G401 (cell line): ENCODE measurements around the gene ADAMTS5. TPM values are rescaled to one million over a fixed set of nuclear protein-coding genes. Genes with fewer than 3 reads are reported as not detected.

Source experiments
- DNase-seq: peaks from one replicate; pipeline ENCODE4 v3.0.0-alpha.2; 2015; ENCODE audit warnings: low spot score
- in situ Hi-C: cut with HindIII; loops from 2 replicates; pipeline ENCODE4 v1.10.0; 2016; ENCODE audit warnings: low sequenced_read_pairs, mixed read lengths
- total RNA-seq: library from RNA; depleted of rRNA; stranded (reverse); fragments of >200 nt; shearing (Covaris generic); gene quantifications from 2 replicates; pipeline ENCODE4 v1.2.3, GENCODE V29; 2014

ADAMTS5 gene
- total RNA-seq, 1 experiment from 2014 or later, result not detected

DNA sequence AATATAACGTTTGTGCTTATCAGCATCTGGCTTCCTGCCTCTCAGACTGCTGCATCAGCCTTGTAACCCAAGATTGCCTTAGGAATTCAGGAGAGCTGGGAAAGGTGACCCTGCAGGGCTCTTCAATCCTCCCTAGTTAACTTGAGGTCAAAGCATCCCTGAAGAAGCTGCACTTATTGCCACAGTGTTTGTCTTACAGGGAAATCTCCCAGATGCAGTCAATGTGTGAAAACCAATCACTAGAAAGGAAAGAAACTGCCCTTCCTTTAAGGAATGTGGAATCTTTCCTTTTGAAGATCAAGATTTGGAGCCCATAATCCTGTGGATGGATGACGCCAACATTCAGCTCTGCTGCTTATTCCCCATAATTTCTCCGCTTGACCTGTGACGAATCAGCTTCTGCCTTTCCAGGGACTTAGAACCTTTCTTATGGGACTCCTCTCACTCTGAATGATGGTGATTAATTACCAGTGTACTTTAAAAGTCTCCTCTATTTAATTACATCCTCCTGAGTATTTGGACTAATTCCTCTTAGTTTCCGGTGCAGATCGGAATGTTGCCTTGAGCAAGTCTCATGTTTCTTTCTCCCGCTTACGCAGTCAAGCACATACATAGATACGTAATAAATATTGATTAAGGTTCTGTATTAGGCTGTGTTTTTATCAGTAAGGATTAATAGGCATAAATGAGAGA, 14.4 kb downstream of the ADAMTS5 start:
- no peak for DNase-seq
- in situ Hi-C loops, result no loop called here

DNA sequence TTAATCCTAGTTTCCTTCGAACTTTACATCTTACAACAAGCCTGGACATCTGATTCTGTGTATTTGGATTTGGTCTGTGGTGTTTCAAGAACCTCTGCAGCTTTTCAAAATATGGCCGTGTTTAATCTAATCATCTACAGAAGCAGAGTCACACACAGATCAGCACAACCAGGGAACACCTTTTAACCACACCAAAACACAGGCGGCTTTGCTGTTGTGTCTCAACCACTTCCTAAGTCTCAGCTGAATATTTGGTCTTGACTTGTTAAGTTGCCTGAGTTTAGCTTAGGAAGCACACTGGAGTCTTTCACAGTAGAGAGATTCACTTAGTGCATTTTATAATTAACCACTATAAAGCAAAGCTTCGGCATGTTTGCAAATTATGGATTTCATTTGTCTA, 17.1 kb downstream of the ADAMTS5 start:
- in situ Hi-C loops, result no loop called here

DNA sequence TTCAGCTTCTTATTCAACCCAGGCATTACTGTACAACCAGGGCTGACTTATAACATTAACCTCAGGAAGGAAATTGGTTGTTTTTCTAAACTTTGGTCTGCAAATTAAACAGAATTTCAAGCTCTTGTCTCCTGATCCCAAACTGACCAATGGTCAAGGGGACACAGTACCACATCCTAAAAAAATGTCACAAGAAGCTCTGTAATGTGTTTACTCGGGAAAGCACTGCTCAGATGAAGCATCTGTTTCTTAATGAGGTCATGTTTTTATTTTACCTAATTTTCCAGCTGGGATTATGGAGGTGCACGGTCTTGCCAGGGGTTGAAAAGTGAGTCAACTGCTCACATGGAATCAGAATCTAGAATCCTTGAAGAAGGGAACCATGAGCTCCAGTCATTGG, 18.7 kb downstream of the ADAMTS5 start:
- in situ Hi-C loops, result no loop called here
- no peak for DNase-seq

More for the DNA sequence above, 17.1 kb downstream of the ADAMTS5 start:
- DNase-seq, result no peak

DNA sequence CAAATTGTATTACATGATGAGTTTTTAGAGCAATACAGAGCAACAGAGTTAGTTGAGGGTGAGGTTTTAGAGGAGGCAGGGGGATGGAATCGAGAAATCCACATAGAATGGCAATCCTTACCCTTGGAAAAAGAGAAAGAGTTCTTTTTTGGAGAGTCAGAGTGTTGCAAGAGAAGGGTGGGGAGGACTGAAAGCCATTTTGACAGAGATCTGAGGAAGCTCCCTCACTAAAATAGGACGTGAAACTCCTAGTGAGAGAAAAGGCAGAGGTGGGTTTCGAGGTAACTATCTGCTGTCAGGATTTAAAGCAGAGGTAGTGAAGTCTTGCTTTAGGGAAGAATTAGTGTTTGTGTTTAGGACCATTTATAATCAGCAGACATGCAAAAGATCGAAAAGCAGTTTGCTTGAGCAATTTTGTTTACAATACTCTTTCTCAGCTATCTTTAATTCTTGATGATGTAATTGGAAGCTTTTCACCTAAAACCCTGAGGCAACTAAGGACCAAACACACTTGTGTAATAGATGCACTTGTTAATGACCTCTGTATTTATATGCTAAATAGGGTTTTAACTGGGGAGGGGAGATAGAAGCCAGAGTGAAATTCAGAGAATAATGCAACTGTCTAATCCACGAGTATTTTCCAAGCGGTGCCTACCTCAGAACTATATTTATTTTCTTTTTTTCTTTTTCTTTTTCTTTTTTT, 20.0 kb downstream of the ADAMTS5 start:
- in situ Hi-C loops, result no loop called here
- no peak for DNase-seq

DNA sequence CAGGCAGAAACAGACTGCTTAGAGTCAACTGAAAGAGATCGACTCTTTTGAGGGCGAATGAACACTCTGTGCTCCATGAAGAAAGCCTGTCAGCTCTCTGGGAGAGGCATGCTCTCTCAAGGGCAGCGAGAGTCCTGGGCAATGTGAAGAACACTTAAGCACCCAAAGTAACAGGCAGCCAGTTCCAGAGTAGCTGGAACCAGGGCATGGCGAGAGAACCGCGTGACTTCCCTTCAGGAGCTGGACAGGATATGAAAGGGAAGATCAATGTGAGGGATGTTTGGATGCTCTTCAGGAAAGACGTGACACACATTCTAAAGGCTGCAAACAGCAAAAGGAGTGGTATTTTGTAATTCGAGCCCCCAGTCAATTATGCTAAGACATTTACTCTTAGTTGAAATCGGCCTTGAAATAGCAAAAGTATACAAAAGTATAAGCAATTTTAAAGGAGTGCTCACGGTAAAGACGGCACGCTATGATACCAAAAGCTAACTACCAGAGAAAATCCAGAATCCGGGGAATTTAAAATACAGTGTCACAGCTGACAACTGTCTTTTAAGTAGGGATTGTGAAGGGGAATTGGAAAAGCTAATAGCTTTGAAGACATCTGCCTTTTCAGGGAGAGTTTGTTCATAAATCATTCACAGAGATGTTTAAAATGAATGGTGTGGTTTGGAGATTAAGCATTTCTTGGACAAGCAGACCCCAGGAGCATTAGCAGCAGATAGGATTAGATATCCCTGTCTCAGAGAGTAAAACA, 20.8 kb downstream of the ADAMTS5 start:
- DNase-seq, result peak; percentile 74
- in situ Hi-C loops, result no loop called here

DNA sequence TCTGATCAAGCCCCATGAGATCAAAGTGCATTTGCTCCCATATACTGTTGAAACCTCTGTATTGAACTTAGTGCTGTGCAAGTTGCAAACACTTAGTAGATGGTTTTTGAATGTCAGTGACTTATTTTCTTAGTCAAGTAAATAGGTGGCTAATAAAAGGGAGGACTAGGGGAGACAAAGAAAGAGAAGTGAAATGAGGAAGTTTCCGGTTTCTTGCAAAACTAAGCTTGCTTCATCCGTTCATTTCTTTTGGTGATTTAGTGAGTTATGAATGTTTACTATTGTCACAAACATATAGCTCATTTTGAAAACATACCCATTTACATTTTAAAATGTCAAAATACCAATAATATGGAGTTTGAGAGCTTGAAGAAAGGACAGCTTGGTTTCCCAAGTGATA, 23.0 kb downstream of the ADAMTS5 start:
- no peak for DNase-seq
- in situ Hi-C loops, result no loop called here

DNA sequence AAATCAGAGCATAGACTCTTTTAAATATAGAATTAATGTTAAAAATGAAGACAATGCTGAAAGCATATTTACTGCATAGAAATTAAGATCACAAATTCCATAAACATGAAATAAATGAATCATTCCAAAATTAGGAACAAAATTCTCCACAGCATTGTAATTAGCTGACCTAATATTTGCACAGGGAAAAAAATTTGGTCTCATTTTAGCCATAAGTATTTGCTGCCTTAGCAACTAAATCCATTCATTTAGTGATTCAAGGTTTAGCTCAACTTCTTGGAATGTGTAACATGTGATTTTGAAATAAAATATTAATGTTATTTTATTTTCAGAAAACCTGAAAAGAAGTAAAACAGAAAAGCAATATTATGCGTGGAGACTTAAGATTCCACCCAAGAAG, 25.5 kb downstream of the ADAMTS5 start:
- no peak for DNase-seq
- in situ Hi-C loops, result no loop called here

DNA sequence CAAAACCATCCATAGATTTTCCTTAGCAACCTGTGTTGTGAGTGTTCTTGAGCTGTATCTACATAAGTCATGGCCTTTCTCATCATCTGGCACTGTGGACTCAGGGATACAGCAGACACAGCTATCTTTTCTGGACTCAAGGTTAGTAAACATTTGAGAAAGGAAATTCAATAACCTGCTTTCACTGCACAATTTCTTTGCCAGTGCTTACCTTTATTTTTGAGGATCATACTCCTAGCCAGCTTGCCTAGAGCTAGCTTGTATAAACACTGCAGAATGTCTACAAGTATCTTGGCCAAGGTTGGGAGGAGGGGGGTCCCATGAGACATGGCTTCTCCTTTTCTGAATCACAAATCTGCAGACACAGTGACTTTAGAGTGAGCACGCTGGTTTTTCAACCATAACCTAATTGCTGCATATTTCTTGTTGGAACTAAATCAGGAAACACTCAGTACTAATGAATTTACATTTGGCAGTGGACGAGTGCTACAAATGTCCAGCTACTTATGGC, 27.2 kb downstream of the ADAMTS5 start:
- DNase-seq, result peak; percentile 69
- in situ Hi-C loops, result no loop called here

DNA sequence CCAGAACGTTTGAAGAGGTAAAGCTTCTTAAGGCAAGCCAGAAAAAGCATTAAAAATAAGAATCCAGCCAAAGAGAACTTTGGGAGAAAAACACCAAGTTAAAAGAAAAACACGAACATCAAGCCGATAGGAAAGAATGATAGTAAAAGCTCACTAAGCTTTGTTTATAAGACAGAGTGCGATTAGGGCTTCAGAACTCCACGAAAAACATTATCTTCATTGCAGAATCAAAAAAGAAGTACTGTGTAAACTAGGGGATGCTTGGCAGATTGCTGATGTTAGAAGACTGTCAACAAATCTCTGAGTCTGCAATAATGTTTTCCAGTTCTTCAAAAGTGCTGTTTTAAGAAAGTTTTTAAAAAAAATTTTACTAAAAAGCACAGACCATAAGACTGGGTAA, 30.2 kb downstream of the ADAMTS5 start:
- no peak for DNase-seq
- in situ Hi-C loops, result no loop called here

DNA sequence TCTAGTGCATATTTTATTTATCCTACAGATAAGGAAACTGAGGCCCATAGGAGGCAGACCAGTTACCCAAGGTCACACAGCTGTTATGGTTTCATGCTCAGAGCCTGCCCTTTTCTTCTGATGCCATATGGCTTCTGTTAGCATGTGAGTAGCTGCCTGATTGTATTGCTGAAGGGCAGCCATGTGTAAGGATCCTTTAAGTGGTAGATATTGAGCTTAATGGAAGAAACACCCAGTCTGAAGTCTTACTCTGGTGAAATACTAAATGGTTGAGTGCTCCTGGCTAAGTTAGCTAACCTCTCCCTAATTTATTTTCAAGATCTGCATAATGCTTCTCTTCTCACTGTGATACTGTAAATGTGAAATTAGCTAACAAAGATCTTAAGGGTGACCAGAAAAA, 30.9 kb downstream of the ADAMTS5 start:
- in situ Hi-C loops, result no loop called here
- no peak for DNase-seq

DNA sequence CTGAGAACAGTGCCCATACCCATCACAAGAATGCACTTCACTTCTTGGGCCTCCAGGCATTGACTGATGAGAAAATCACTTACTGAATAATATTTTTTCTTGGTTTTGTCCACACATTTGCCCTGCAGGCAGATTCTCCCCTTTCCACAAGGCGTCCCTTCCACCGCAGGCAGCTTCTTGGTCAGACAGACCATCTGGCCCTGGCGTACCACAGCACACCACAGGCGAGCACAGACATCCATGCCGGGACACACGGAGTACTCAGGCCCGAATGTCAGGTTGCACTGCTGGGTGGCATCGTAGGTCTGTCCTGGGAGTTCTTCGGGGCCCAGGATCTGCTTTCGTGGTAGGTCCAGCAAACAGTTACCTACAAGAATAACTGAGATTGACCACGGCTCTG, 32.5 kb downstream of the ADAMTS5 start:
- in situ Hi-C loops, result no loop called here
- peak; percentile 78 for DNase-seq

DNA sequence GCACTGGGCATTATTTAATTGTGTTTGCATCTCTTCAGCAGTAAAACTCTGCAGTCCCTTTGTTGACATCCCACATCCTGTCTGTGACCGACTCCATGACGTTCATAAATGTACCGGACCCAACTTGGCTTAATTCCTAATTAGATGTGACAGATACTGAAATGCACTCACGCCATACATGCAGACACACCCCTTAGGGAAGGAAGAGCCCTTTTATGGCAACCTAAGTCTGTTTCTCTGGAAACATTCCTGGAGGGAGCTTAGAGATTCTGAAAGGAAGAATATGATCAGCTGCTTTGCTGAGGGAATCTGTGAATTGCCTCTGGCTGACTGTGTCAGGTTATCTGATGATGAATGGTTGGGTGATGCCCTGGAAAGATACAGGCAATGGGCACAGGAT, 33.4 kb downstream of the ADAMTS5 start:
- in situ Hi-C loops, result no loop called here
- DNase-seq, result no peak

DNA sequence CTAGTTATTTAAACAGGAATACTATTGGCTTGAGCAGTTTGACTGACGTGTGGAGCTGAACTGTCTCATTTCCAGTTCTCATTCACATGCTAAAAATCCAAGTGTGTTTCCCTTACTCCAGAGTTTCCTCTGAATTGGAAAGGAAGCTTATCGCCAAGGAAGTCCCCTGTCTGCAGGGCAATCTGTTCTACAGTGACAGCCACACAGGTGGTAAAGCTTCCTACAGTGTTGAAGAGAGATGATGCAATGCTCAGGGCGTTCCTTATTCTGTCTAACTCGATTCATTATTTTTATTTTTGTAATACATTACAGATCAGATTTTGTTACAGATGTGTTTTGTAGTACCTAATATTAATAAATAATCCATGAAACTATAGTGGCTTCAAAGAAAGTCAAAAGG, 41.3 kb downstream of the ADAMTS5 start:
- in situ Hi-C loops, result no loop called here
- DNase-seq, result peak; percentile 51

DNA sequence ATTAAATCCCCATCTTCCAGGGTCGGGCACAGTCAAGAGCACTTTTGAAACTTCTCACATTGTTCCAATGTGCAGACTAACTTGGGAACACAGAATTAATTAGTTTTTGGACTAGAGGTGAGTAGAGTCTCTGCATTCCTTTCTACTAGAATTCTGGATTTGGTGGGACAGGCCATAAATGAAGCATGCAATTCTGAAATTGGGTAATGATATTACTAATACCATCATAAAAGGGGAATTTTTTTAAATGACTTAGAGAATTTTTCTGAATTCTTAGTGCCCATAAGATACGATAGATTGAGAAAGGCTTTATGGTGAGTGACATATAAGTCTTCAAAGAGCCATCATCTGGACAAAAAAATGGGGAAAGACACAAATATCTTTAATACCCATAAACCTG, 41.8 kb downstream of the ADAMTS5 start:
- in situ Hi-C loops, result no loop called here
- DNase-seq, result no peak

DNA sequence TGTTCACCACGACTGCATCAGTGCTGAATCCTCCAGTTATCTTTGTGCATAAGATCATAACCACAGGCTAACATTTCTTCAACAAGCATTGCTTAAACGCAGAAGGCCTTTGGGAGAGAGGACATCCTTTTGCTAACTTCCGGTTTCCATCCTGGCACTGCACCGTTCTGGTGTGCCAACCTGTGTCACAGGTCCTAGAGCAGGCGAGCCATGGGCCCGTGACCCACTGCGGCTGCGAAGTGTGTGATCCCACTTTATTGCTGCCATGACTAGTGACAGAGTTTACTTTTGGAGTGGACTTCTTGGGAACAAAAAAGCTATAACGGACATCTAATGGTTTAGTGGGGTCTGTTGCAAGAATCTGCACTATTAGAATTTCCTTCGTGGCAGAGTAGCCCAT, 42.9 kb downstream of the ADAMTS5 start:
- no peak for DNase-seq
- in situ Hi-C loops, result no loop called here

DNA sequence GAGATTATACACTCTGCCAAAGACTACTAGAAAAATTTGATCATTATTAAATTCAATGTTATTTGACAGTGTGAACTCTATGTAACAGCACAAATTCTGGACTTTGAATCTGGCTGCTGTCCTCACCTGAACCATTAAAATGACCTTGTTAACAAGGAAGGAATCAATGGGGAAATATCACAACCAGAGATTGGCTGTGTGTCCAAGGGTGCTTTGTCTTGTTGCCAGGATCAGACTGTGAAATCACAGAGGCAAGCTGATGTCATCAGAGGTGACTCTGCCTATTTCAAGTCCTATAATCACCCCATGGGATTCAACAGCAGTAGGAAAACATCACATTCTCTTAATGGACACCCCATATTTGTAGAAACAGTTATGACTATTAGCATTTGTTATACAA, 46.8 kb downstream of the ADAMTS5 start:
- no peak for DNase-seq
- in situ Hi-C loops, result no loop called here

DNA sequence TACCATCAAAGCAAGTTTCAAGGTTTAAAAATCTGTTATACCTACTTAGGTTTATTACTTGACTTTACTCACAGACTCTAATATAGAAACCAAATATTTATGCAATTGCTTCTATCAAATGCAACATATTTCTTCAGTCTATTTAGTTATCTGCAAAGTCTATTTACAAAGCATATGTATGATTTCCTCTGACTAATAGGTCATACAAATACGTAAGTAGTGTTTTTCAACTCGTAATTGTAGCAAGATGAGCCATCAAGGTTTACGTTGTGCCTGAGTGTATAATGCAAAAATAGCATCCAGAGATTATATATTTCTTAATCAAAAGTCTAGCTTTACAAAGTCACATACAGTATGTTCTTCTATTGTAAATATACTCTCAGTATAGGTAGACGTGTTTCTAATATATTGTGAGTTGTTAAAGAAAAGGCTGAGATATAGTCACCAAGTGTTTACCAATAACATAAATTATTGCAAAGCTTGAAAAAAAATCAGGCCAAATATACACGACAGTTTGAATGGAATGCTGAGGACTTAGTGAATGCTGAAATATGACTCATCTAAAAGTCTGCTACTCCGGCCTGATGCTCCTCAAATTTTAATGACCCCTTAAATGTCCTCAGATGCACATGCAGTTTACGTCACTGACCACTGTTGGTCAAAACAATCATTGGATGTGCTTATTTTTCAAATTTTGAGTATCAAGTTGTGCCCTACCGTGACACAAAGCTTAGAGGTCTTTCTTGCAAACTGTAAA, 48.4 kb downstream of the ADAMTS5 start:
- DNase-seq, result no peak
- in situ Hi-C loops, result no loop called here

DNA sequence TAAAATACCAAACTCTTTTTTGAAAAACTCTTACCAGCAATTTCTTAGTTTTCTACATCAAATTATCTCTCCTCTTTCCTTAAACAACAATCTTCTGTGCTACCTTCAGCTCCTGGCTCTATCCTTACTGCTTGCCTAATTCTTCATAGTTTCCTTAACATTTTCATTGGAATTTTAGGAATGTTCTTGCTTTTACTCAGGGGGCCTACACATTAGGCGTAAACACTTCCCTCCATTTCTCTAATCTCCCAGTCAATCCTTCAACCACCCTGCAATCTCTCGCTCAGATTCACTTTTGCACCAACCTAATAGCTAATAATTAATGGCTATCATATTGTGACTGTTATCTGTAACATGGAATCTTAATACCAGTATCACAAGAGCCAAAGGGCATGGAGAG, 50.1 kb downstream of the ADAMTS5 start:
- DNase-seq, result no peak
- in situ Hi-C loops, result no loop called here

DNA sequence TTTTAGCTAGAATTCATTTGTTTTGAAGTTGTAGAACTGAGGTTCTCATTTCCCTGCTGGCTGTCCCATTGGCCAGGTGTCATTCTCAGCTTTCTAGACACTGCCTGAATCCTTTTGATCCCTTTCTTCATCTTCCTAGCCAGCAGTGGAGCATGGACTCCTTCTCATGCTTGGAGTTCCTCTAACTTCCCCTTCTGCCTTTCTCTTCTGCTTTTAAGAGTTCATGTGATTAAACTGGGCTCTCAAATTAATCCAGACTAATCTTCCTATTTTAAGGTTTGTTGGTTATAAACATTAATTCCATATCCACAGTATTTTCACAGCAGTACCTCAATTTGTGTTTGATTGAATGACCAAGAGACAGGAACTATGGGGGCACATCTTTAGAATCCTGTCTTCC, 52.3 kb downstream of the ADAMTS5 start:
- in situ Hi-C loops, result no loop called here
- DNase-seq, result no peak

DNA sequence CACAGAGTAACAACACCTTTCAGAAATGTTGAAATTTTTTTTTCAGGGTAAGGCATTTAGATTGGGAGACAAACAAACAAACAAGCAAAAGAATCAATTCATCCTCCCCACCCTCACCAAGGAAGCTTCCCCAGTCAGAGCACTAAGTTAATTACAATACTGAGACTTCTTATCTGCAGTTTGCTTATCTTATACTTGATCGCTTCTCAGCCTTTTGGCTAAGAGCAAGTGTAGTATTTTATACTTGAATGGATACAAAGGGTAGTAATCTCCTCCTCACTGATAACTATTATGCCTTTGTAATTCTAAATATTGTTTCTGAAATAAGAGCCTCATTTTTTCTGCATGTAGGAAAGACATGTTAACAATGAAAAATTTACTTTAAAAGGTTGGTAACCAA, 54.4 kb downstream of the ADAMTS5 start:
- no peak for DNase-seq
- in situ Hi-C loops, result no loop called here
